Neural progenitor cell (in vitro differentiated cells): ENCODE data around the gene UBL4B. TPM values are rescaled to one million over a fixed set of nuclear protein-coding genes. Genes with fewer than 3 reads are reported as not detected.

Source experiments
- DNase-seq: peaks from one replicate; pipeline ENCODE4 v3.0.0-alpha.2; 2016; ENCODE audit warnings: low spot score
- H2AFZ ChIP-seq: fragments of 200-600 bp; sonication (generic); replicated peaks from 2 replicates; pipeline ENCODE4 v1.6.1; 2016; ENCODE audit warnings: antibody characterized with exemption
- H3F3A ChIP-seq: fragments of 200-600 bp; sonication (generic); 2 replicates; pipeline ENCODE4 v1.6.1; 2016; ENCODE audit warnings: antibody characterized with exemption, low read depth
- H3K27ac ChIP-seq: fragments of 200-600 bp; sonication (generic); 2 replicates; pipeline ENCODE4 v1.5.1; 2016; ENCODE audit warnings: mild to moderate bottlenecking
- H3K27me3 ChIP-seq: fragments of 200-600 bp; sonication (generic); 2 replicates; pipeline ENCODE4 v1.6.1; 2016; ENCODE audit warnings: mild to moderate bottlenecking, moderate library complexity
- H3K36me3 ChIP-seq: fragments of 200-600 bp; sonication (generic); 2 replicates; pipeline ENCODE4 v1.5.1; 2016
- H3K4me1 ChIP-seq: fragments of 200-600 bp; sonication (generic); 2 replicates; pipeline ENCODE4 v1.6.1; 2016; ENCODE audit warnings: mixed run types
- H3K4me2 ChIP-seq: fragments of 200-600 bp; sonication (generic); 2 replicates; pipeline ENCODE4 v1.6.1; 2016
- H3K4me3 ChIP-seq: fragments of 200-600 bp; sonication (generic); 2 replicates; pipeline ENCODE4 v1.5.1; 2016
- H3K79me2 ChIP-seq: fragments of 200-600 bp; sonication (generic); 2 replicates; pipeline ENCODE4 v1.6.1; 2016; ENCODE audit warnings: low read depth
- H3K9ac ChIP-seq: fragments of 200-600 bp; sonication (generic); 2 replicates; pipeline ENCODE4 v1.6.1; 2016
- H3K9me3 ChIP-seq: fragments of 200-600 bp; sonication (generic); 2 replicates; pipeline ENCODE4 v1.5.1; 2016; ENCODE audit warnings: low read depth
- H4K20me1 ChIP-seq: fragments of 200-600 bp; sonication (generic); 2 replicates; pipeline ENCODE4 v1.6.1; 2016; ENCODE audit warnings: low read depth
- H3K27ac Mint-ChIP-seq: 3 replicates; pipeline ENCODE4 v1.8.0; 2021; ENCODE audit warnings: mixed read lengths
- H3K27me3 Mint-ChIP-seq: 2 replicates; pipeline ENCODE4 v1.8.0; 2022; ENCODE audit warnings: low read depth, mild to moderate bottlenecking, inconsistent platforms, moderate library complexity, mixed read lengths; ENCODE audit not compliant: insufficient read depth
- H3K36me3 Mint-ChIP-seq: 3 replicates; pipeline ENCODE4 v1.8.0; 2021; ENCODE audit warnings: mixed read lengths
- H3K4me1 Mint-ChIP-seq: 3 replicates; pipeline ENCODE4 v1.8.0; 2021; ENCODE audit warnings: mixed read lengths
- H3K4me3 Mint-ChIP-seq: 3 replicates; pipeline ENCODE4 v1.8.0; 2021; ENCODE audit warnings: mild to moderate bottlenecking, moderate library complexity, mixed read lengths
- H3K9me3 Mint-ChIP-seq: 3 replicates; pipeline ENCODE4 v1.8.0; 2020; ENCODE audit warnings: mixed read lengths
- CTCF ChIP-seq: fragments of 200-600 bp; sonication (generic); IDR thresholded peaks from 2 replicates; pipeline ENCODE4 v1.5.1; 2017; ENCODE audit warnings: antibody characterized with exemption, mild to moderate bottlenecking
- EZH2 ChIP-seq: fragments of 200-600 bp; sonication (generic); IDR thresholded peaks from 2 replicates; pipeline ENCODE4 v1.6.1; 2017; ENCODE audit warnings: antibody characterized with exemption, mild to moderate bottlenecking, moderate library complexity
- EZH2phosphoT487 ChIP-seq: fragments of 200-600 bp; sonication (generic); IDR thresholded peaks from 2 replicates; pipeline ENCODE4 v1.6.1; 2017; ENCODE audit warnings: antibody characterized with exemption
- total RNA-seq: library from RNA; depleted of rRNA; stranded (reverse); fragments of >200 nt; gene quantifications from 2 replicates; pipeline ENCODE4 v1.2.3, GENCODE V29; 2015; ENCODE audit warnings: low replicate concordance

The UBL4B gene
- not detected in 2 replicates for total RNA-seq

- H3K79me2 ChIP-seq, result no peaks in the 10 kb centered on the region
- peaks cover 9% of the 10 kb centered on the region for H3K27me3 Mint-ChIP-seq
Observed at GRCh38 chr1:110112143-110112542, at the start of gene UBL4B. UBL4B (plus strand) TSS chr1:110112443; CDS start chr1:110112535, 92 bp downstream.

GRCh38 chr1:110062612-110063011 lies 49.6 kb upstream of the UBL4B start:
- Histone ChIP-seq H2AFZ (no peak overlapping the region), H3K27me3 (peaks cover 37% of the 10 kb centered on the region), H3K4me1 (no peaks in the 10 kb centered on the region), H3K4me3 (no peak overlapping the region), H3F3A (peaks cover 5% of the 10 kb centered on the region), H3K27ac (no peak overlapping the region), H3K36me3 (no peaks in the 10 kb centered on the region), H3K9me3 (no peaks in the 10 kb centered on the region), H3K4me2 (no peak overlapping the region), H3K79me2 (no peaks in the 10 kb centered on the region), H4K20me1 (peaks cover 61% of the 10 kb centered on the region), H3K9ac (no peak overlapping the region)
- peaks cover 20% of the 10 kb centered on the region for H3K36me3 Mint-ChIP-seq
- H3K4me3 Mint-ChIP-seq, result no peak overlapping the region
- H3K4me1 Mint-ChIP-seq, result peaks cover under 1% of the 10 kb centered on the region
- no peak for TF ChIP-seq EZH2
- TF ChIP-seq EZH2phosphoT487, result no peak
- TF ChIP-seq CTCF, result no peak
- H3K9me3 Mint-ChIP-seq, result no peaks in the 10 kb centered on the region
- no peak overlapping the region for H3K27ac Mint-ChIP-seq
- peaks cover 31% of the 10 kb centered on the region for H3K27me3 Mint-ChIP-seq
- DNase-seq, result no peak

More at GRCh38 chr1:110112143-110112542, at the start of gene UBL4B:
- no peak for DNase-seq
- no peak within 1 kb of the TSS for H3K4me3 ChIP-seq
- Mint-ChIP-seq H3K9me3 (no peaks in the 10 kb centered on the region), H3K36me3 (no peaks in the 10 kb centered on the region), H3K4me1 (peaks cover 3% of the 10 kb centered on the region), H3K27ac (no peak within 1 kb of the TSS), H3K4me3 (no peak within 1 kb of the TSS)
- H3K4me1 ChIP-seq, result no peaks in the 10 kb centered on the region
- H3F3A ChIP-seq, result no peaks in the 10 kb centered on the region
- H2AFZ ChIP-seq, result no peak within 1 kb of the TSS
- no peak within 1 kb of the TSS for H3K27ac ChIP-seq
- H4K20me1 ChIP-seq, result no peaks in the 10 kb centered on the region
- no peaks in the 10 kb centered on the region for H3K9me3 ChIP-seq
- no peak for TF ChIP-seq EZH2
- TF ChIP-seq EZH2phosphoT487, result no peak
- no peak for TF ChIP-seq CTCF
- H3K4me2 ChIP-seq, result no peak within 1 kb of the TSS
- H3K9ac ChIP-seq, result no peak within 1 kb of the TSS
- no peaks in the 10 kb centered on the region for H3K27me3 ChIP-seq
- H3K36me3 ChIP-seq, result no peaks in the 10 kb centered on the region

GRCh38 chr1:110063781-110064180 lies 48.5 kb upstream of the UBL4B start:
- no peak for DNase-seq
- H3K4me2 ChIP-seq, result no peak overlapping the region
- TF ChIP-seq CTCF, result no peak
- no peak for TF ChIP-seq EZH2phosphoT487
- TF ChIP-seq EZH2, result no peak
- peaks cover 16% of the 10 kb centered on the region for H3K36me3 Mint-ChIP-seq
- no peaks in the 10 kb centered on the region for H3K36me3 ChIP-seq
- H3K9ac ChIP-seq, result no peak overlapping the region
- no peak overlapping the region for H3K4me3 ChIP-seq
- H2AFZ ChIP-seq, result no peak overlapping the region
- H3K4me3 Mint-ChIP-seq, result no peak overlapping the region
- H3K27me3 ChIP-seq, result peaks cover 49% of the 10 kb centered on the region
- H4K20me1 ChIP-seq, result peaks cover 73% of the 10 kb centered on the region
- H3K27me3 Mint-ChIP-seq, result peaks cover 35% of the 10 kb centered on the region
- H3K4me1 Mint-ChIP-seq, result peaks cover 7% of the 10 kb centered on the region
- H3K9me3 Mint-ChIP-seq, result no peaks in the 10 kb centered on the region
- no peak overlapping the region for H3K27ac ChIP-seq
- no peaks in the 10 kb centered on the region for H3K79me2 ChIP-seq
- H3K9me3 ChIP-seq, result no peaks in the 10 kb centered on the region
- peak overlapping the region; percentile 46 for H3K27ac Mint-ChIP-seq
- peaks cover 5% of the 10 kb centered on the region for H3F3A ChIP-seq
- no peaks in the 10 kb centered on the region for H3K4me1 ChIP-seq
